Osteoblast (primary cell): ENCODE measurements around the gene TMEM234. TPM values are rescaled to one million over a fixed set of nuclear protein-coding genes. Genes with fewer than 3 reads are reported as not detected.

ENCODE experiments used
- DNase-seq: peaks from one replicate; pipeline ENCODE4 v3.0.0; 2011; ENCODE audit warnings: low spot score, mixed read lengths; ENCODE audit not compliant: insufficient read length; ENCODE audit errors: missing footprints
- H2AFZ ChIP-seq: 2 replicates; pipeline ENCODE4 v1.6.0; 2011; ENCODE audit warnings: mild to moderate bottlenecking, low read length
- H3K27ac ChIP-seq: 2 replicates; pipeline ENCODE4 v1.5.1; 2011; ENCODE audit warnings: mild to moderate bottlenecking, low read depth, low read length, moderate library complexity
- H3K27me3 ChIP-seq: 2 replicates; pipeline ENCODE4 v1.6.0; 2012; ENCODE audit warnings: mild to moderate bottlenecking, control low read depth, inconsistent platforms, low read length, moderate library complexity; ENCODE audit not compliant: insufficient read depth
- H3K36me3 ChIP-seq: 2 replicates; pipeline ENCODE4 v1.5.1; 2011; ENCODE audit warnings: mild to moderate bottlenecking, low read length, control low read depth, moderate library complexity; ENCODE audit not compliant: insufficient read depth
- H3K4me1 ChIP-seq: 2 replicates; pipeline ENCODE4 v1.5.1; 2011; ENCODE audit warnings: mild to moderate bottlenecking, low read length, control low read depth, moderate library complexity; ENCODE audit not compliant: insufficient read depth
- H3K4me2 ChIP-seq: 2 replicates; pipeline ENCODE4 v1.6.0; 2011; ENCODE audit warnings: mild to moderate bottlenecking, low read length; ENCODE audit not compliant: insufficient read depth
- H3K4me3 ChIP-seq: fragments of 200-600 bp; sonication (generic); 3 replicates; pipeline ENCODE4 v1.5.1; 2012; ENCODE audit warnings: mild to moderate bottlenecking, low read length, inconsistent platforms; ENCODE audit not compliant: insufficient read depth
- H3K79me2 ChIP-seq: 2 replicates; pipeline ENCODE4 v1.6.0; 2012; ENCODE audit warnings: mild to moderate bottlenecking, low read length, control low read depth, inconsistent platforms; ENCODE audit not compliant: insufficient read depth
- H3K9me3 ChIP-seq: 2 replicates; pipeline ENCODE4 v1.5.1; 2011; ENCODE audit warnings: low read depth, low read length, control low read depth
- H4K20me1 ChIP-seq: 2 replicates; pipeline ENCODE4 v1.6.0; 2012; ENCODE audit warnings: mild to moderate bottlenecking, low read length, control low read depth; ENCODE audit not compliant: insufficient read depth
- total RNA-seq: library from RNA; depleted of rRNA; stranded (reverse); fragments of >200 nt; gene quantifications from 2 replicates; pipeline ENCODE4 v1.2.3, GENCODE V29; 2012
- TF ChIP-seq, protein P1 (sequence below): IDR thresholded peaks from 2 replicates; pipeline ENCODE4 v1.5.1; 2011; ENCODE audit warnings: mild to moderate bottlenecking, low read depth, low read length, moderate library complexity; ENCODE audit errors: extremely low read depth

Gene TMEM234
- total RNA-seq, 1 donor, result 24.2 TPM

DNA sequence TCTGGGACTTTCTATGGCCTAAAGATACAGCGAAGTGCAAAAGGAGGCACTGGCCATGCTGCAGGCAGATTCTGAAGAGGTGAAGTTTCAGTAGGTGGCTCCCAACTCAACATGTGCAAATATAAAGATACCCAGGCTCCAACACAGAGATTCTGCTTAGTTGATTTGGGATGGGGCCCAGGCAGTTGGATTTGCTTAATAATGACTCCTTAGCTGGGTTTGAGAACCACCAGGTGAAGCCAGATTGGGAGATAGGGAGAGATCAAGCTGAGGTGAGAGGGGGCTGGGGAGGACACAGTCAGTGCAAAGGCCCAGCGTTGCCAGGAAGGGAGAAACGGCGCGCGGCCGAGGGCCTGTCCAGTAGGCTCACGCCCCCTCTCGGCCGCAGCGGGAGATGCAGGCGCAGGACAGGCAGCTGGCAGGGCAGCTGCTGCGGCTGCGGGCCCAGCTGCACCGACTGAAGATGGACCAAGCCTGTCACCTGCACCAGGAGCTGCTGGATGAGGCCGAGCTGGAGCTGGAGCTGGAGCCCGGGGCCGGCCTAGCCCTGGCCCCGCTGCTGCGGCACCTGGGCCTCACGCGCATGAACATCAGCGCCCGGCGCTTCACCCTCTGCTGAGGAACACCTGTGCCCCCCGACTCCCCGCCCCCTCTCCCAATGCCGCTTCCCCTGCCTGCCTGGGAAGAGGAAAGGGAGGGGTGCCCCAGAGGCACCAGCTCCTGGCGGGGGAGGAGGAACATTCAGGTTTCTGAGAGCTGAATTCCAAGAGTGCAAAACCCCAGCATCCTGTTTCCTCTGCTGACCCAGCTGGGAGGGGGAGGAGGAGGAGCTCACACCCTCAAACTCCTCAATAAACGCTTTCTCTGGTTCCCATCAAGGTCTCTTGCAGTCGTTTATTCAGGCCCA is 26.1 kb upstream of the TMEM234 start:
- peak overlapping the region; percentile 62 for H3K4me2 ChIP-seq
- DNase-seq, result peak; percentile 95
- H2AFZ ChIP-seq, result peak overlapping the region; percentile 11
- H3K9me3 ChIP-seq, result no peaks in the 10 kb centered on the region
- no peaks in the 10 kb centered on the region for H3K36me3 ChIP-seq
- H3K4me3 ChIP-seq, result peak overlapping the region; percentile 35
- TF ChIP-seq, protein P1, sequence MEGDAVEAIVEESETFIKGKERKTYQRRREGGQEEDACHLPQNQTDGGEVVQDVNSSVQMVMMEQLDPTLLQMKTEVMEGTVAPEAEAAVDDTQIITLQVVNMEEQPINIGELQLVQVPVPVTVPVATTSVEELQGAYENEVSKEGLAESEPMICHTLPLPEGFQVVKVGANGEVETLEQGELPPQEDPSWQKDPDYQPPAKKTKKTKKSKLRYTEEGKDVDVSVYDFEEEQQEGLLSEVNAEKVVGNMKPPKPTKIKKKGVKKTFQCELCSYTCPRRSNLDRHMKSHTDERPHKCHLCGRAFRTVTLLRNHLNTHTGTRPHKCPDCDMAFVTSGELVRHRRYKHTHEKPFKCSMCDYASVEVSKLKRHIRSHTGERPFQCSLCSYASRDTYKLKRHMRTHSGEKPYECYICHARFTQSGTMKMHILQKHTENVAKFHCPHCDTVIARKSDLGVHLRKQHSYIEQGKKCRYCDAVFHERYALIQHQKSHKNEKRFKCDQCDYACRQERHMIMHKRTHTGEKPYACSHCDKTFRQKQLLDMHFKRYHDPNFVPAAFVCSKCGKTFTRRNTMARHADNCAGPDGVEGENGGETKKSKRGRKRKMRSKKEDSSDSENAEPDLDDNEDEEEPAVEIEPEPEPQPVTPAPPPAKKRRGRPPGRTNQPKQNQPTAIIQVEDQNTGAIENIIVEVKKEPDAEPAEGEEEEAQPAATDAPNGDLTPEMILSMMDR, result peak; percentile 71
- no peaks in the 10 kb centered on the region for H3K79me2 ChIP-seq
- no peaks in the 10 kb centered on the region for H4K20me1 ChIP-seq
- peaks cover 4% of the 10 kb centered on the region for H3K27me3 ChIP-seq
- H3K27ac ChIP-seq, result no peak overlapping the region
- peaks cover 18% of the 10 kb centered on the region for H3K4me1 ChIP-seq

DNA sequence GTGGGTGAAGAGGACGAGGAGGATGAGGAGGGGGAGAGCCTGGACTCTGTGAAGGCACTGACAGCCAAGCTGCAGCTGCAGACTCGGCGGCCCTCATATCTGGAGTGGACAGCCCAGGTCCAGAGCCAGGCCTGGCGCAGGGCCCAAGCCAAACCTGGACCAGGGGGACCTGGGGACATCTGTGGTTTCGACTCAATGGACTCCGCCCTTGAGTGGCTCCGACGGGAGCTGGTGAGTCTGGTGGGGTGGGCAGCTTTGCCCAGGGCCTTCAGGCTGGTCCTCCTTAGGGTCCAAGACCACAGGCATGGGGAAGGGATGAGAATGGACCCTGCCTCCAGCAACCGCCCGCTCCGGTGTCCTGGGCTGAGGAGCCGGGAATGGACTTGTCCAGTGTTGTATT is 25.3 kb upstream of the TMEM234 start:
- H3K27ac ChIP-seq, result peak overlapping the region; percentile 65
- TF ChIP-seq, protein P1, result no peak
- H3K27me3 ChIP-seq, result peaks cover under 1% of the 10 kb centered on the region
- no peak overlapping the region for H3K4me2 ChIP-seq
- H3K4me1 ChIP-seq, result peaks cover 18% of the 10 kb centered on the region
- no peaks in the 10 kb centered on the region for H3K9me3 ChIP-seq
- H3K36me3 ChIP-seq, result no peaks in the 10 kb centered on the region
- H3K4me3 ChIP-seq, result no peak overlapping the region
- no peak for DNase-seq
- H3K79me2 ChIP-seq, result no peaks in the 10 kb centered on the region
- peak overlapping the region; percentile 36 for H2AFZ ChIP-seq
- no peaks in the 10 kb centered on the region for H4K20me1 ChIP-seq

DNA sequence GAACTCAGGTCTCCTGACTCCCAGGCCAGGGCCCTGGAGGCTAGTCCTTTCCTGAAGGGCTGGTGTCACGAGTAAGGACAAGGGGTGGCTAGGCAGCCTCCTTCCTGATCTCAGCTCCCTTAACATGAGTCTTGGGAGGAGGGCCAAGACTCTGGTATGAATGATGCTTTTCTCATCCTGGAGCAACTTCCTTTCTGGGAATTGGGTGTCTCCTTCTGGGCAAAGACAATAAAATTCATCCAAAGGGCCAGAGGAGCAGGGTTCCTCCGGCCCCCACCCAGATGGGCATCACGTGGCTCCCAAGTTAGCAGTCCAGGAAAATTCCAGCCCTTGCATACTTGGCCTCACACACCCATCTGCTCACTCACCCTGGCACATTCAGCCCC is 24.7 kb upstream of the TMEM234 start, which contains the start of gene FAM167B:
FAM167B (plus strand) TSS at position 335 of the 386 bp plus-strand sequence. CDS start 200 bp downstream, outside the sequence.
- Histone ChIP-seq H3K27me3 (no peaks in the 10 kb centered on the region), H3K79me2 (no peaks in the 10 kb centered on the region), H3K4me3 (no peak within 1 kb of the TSS), H2AFZ (peak within 1 kb of the TSS; percentile 36), H3K4me1 (peaks cover 18% of the 10 kb centered on the region), H3K9me3 (no peaks in the 10 kb centered on the region), H4K20me1 (no peaks in the 10 kb centered on the region), H3K36me3 (no peaks in the 10 kb centered on the region), H3K27ac (peak within 1 kb of the TSS; percentile 65), H3K4me2 (no peak within 1 kb of the TSS)
- TF ChIP-seq, protein P1, result no peak
- peak; percentile 97 for DNase-seq

DNA sequence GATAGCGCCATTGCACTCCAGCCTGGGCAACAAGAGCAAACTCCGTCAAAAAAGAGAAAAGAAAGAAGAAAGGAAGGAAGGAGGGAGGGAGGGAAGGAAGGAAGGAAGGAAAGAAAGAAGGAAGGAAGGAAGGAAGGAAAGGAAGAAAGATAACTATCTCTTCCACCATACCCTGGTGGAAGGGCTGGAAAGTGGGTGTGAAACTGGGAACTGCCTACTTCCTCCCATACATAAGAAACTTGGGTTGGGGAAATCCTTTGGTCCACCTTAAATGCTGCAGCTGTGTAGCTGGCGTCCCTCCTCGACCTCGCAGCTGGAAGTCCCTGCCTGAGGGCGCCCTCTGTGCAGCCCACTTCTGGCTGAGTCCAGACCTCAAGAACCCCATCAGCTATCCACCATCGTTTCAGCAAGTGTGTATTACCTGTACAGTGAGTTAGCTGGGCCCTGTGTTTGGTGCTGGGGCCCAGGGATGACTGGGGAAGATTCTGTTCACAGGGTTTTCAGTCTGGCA is 20.2 kb upstream of the TMEM234 start:
- no peaks in the 10 kb centered on the region for H3K36me3 ChIP-seq
- no peaks in the 10 kb centered on the region for H3K27me3 ChIP-seq
- TF ChIP-seq, protein P1, result no peak
- no peaks in the 10 kb centered on the region for H3K79me2 ChIP-seq
- H4K20me1 ChIP-seq, result no peaks in the 10 kb centered on the region
- H3K4me3 ChIP-seq, result no peak overlapping the region
- H3K9me3 ChIP-seq, result no peaks in the 10 kb centered on the region
- H2AFZ ChIP-seq, result peak overlapping the region; percentile 42
- H3K4me2 ChIP-seq, result no peak overlapping the region
- peak; percentile 68 for DNase-seq
- peaks cover 16% of the 10 kb centered on the region for H3K4me1 ChIP-seq
- H3K27ac ChIP-seq, result no peak overlapping the region
